Stimulated activated CD4-positive, alpha-beta T cell treated with anti-CD3 and anti-CD28 coated beads, Interleukin-15, amount 100 ng/mL, for 1 hour (primary cell): ENCODE data around the gene KNG1.
A peak's percentile ranks its signal among the peaks of the same experiment; 100 is the strongest.

Experiments used
- DNase-seq, 2 donors: peaks; one replicate each; pipeline ENCODE4 v3.0.0-alpha.2; 2020; ENCODE audit warnings: low read depth in 1 of 2, low spot score in 1 of 2

The KNG1 gene

DNA sequence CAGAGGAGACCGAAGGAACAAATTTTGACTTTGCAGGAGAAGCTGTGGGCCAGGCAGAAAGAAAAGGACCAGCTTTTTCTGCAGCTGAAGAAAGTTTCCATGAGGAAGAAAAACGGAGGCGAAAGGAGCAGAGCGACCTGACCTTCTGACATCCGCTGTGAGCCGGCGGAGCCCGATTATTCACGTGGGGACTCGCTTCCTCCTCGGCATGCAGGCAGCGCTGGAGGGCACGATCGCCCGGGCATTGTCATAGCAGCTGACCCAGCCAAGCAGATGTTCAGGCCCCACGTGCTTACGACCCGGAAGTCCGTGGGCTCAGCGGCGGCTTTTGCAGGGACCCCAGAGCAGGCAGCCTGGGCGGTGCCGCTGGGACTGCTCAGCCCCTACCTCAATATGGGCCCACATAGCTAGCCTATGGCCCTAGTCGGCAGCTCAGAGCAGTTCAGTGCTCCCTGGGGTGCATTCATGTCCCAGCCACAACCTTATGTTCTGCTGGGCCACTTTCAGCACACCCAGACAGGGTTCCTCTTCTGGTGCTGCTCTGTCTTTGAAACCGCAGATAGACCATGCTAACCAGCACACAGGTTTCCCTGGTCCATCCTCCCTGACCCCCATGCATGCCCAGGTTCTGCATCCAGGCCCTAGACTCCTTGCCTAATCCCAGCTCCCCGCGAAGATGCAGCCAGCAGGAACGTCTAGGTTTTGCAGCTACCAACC is 55.7 kb downstream of the KNG1 start:
- peak; percentile 18 to 44 for DNase-seq

DNA sequence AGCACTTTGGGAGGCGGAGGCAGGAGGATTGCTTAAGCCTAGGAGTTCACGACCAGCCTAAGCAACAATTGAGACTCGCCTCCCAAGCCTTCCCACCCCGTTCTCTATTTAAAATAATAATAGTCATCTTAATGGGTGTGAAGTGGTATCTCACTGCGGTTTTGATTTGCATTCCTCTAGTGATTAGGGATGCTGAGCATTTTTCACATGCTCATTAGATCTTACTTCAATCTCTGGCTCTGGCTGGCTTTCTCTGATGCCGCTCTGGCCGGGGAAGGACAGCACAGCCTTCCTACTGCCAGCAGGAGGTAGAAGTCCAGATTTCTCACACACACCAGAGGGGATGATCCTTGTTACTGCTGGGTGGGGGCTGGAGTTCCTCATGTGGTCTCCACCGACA is 58.8 kb downstream of the KNG1 start:
- DNase-seq: no peak

DNA sequence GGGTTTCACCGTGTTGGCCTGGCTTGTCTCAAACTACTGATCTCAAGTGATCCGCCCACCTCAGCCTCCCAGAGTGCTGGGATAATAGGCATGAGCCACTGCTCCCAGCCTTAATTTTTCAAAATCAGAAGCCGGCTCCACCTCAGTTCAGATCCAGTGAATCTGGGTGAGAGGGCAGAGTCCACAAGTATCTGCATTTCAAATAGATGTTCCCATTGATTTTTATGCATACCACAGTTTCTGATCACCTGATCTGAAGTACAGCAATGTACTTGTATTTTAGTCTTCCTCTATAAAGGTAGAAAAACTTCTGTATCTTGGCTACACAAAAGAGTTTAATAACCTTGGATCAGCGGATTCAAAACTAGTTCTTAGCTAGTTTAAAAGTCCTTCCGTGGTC is 62.0 kb downstream of the KNG1 start:
- no peak for DNase-seq

DNA sequence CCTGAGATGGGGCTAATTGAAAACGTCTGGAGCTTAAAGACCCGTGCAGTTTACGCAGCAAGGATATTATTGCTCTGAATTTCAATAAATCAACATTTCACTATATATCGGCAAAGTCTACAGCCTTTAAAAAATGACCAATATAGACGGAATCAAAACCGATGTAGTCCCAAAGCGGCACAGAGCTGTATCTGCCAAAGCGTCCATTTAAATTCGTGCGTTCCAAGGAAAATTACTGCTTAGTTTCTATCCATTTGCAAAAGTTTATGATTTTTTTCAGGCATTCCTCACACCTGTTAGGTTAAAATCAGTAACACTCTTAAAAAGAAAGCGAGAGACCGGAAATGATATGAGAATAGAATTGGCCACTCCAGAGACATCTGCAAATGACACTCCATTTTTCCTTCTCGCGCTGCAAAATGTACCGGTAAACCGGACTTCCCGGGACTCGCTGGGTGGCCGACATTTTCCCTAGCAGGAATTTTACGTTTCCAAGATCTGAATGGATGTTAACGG is 65.4 kb downstream of the KNG1 start:
- no peak for DNase-seq

DNA sequence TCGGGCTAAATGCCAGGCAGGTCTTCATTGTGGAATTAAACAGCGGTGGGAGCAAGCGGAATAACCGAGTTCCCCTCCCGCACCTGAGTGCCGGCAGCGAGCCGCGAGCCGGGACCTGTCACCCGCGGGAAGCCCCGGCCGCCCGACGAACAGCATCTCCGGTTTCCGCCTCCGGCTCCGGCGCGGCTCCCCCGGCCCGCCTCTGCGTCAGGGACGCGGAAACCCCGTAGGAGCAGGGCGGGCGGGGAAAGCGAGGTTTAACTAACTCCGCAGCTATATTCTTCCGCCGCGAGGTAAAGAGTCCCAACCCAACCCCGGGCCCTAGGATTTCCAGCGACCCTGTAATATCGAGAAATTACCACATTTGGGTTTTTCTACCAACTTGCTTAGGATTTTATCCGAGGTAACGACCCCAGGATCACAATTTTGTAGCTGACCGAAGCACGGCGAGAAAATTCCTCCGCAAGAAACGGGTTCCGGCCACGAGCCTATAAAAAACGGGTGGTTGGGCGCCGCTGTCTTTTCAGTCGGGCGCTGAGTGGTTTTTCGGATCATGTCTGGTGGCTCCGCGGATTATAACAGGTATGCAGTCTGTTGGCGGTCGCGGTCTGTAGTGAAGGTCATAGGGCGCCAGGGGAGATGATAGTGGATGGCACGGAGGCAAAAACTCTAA is 66.0 kb downstream of the KNG1 start, which contains the start of gene EIF4A2:
EIF4A2 (plus strand) TSS at position 520 of the 673 bp plus-strand sequence; CDS start at position 554, 34 bp downstream.
- DNase-seq: peak; percentile 82 to 89

DNA sequence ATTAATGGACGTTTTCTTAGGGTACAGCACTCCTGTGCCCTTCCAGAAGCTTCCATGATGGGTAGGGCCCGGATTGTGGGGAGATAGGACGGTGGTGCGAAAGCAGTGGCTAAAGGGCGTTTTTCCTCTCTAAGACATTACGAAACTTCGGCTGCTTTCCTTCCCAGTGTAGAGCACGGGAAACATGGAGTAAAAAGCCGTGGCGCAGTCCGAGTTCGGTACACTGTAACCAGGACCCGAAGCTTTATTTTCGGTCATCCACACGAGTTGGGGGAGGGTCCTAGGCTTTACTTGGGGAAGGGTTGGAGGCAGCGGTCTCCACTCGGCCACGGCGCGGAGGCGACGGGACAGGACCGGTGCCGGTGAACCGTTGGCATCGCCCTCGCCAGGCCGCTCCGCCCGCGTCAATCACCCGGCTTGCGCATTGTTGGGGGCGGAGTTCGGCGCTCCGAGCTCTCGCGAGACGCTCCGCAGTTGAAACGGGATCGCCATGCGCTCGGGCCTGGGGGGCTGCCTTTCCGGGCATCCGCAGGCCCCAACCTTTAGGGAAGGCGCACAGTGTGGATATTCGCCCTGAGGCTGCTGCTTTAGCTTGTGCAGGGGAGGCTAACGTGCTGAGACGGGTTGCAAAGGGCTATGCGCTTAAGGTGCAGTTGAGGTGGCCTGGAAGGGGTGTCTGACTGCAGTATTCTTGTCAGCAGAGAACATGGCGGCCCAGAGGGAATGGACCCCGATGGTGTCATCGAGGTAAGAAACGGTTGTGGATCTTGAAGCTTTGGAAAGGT is 66.8 kb downstream of the KNG1 start:
- peak; percentile 63 to 68 for DNase-seq

DNA sequence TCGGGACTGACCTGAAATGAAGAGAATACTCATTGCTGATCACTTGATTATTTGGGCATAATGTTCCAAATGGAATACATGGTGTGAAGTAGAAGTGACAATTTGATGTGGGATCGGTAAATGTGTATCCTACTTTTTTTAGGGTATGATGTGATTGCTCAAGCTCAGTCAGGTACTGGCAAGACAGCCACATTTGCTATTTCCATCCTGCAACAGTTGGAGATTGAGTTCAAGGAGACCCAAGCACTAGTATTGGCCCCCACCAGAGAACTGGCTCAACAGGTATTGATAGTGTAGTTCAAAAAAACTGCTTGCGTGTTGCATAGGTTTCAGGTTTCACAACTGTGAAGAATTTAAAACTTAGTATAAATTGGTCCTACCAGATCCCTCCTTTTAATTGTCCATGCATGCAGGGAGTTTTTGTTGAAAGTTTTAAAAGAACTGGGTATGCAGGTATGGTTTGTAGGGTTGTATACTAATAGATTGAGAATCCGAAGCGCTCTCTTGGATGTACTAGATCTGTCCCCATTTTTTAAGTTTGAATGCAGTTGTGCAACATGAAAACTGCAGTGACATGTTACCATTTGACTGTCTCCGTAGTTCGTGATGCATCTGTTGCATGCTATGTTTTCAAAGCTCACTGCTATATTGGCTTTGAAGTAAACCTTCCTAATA is 67.8 kb downstream of the KNG1 start:
- DNase-seq: no peak

DNA sequence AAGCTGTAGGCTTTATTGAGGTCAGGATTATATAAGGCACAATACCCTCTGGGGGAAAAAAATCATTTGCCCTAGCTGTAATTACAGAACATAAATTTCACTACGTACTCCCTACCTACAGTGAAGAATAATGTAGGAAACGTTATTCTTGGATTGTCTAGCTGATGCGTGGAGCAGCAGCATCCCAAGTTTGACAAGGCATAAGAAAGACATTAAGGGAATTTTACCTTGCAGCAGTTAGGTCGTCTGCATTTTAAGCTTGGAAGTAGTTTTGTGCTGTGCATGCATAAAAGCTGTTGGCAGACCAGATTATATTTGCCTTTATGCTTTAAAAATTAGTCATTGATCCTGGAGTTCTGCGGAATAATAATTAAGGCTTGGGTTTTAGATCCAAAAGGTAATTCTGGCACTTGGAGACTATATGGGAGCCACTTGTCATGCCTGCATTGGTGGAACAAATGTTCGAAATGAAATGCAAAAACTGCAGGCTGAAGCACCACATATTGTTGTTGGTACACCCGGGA is 68.4 kb downstream of the KNG1 start:
- DNase-seq: no peak

DNA sequence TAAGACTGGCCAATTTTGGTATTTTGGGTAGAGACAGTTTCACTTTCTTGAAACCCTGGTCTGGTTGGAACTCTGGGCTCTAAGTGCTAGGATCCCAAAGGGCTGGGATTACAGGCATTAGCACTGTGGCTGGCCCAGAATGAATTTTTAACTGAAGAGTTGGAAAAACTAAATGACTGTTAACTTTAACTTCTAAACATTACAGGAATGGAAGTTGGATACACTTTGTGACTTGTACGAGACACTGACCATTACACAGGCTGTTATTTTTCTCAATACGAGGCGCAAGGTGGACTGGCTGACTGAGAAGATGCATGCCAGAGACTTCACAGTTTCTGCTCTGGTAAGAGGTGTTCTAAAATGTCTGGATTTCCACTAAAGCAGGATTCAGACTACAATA is 69.8 kb downstream of the KNG1 start:
- no peak for DNase-seq

DNA sequence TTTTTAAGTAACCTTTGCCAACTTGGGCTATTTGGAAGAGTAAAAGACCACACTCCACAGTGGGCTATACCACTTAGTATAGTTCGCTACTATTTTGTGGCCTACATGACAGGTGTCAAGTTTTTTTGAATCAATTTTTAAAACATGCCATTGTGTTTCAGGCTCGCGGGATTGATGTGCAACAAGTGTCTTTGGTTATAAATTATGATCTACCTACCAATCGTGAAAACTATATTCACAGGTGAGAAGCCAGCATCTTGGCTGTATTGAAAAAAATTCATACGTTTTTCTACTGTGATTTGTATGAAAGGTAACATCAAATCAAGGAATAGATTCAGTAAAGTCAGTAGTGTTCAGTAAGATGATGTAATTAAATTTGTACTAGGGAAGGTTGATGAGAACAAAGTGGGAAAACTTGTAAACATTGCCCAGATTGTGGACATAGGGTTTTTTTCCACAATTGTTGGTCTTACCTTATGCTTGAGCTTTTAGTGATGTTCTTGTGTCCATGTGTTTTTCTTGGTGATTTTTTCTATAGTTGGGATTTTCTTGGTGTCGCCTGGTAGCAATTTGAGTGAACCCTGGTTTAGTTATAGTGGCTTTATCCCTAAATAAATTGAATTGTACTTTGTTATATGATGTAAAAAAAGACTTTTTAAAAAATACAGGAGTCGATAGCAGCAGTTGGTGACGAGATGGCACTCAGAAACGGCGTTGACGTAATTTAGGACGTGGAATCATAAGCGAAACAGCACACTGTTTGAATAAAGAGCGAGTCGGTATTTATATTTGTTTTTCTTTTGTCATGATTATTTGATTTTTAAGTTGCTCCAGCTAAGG is 70.7 kb downstream of the KNG1 start:
- no peak for DNase-seq

DNA sequence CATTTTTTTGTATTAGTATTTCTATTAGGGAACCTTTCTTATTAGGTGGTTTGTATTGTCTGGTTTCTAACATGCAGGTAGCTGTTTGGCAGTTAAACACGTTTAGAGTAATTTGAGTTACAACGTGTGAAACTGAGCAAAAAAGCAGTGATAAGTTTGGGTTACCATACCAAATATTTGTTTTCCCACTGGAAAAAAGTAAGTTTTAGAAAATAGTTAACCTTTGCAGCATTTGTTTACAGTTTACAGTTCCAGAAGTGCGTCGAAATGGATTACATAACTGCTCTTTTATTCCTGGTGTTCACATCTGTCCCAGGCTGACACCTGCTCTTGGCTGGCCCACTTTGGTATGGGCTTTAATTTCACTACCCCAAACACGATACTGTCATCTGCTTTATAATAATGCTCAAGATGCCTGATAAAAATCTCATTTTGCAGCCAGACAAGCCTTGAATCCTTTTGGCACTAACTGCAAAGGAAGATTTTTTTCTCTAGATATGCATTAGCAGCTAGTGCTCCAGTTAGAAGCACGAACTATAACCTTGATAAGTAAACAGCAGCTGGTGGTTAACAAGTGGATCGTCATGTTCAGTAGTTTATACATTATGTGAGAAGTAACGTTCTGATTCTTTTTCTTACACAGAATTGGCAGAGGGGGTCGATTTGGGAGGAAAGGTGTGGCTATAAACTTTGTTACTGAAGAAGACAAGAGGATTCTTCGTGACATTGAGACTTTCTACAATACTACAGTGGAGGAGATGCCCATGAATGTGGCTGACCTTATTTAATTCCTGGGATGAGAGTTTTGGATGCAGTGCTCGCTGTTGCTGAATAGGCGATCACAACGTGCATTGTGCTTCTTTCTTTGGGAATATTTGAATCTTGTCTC is 71.6 kb downstream of the KNG1 start:
- no peak for DNase-seq

DNA sequence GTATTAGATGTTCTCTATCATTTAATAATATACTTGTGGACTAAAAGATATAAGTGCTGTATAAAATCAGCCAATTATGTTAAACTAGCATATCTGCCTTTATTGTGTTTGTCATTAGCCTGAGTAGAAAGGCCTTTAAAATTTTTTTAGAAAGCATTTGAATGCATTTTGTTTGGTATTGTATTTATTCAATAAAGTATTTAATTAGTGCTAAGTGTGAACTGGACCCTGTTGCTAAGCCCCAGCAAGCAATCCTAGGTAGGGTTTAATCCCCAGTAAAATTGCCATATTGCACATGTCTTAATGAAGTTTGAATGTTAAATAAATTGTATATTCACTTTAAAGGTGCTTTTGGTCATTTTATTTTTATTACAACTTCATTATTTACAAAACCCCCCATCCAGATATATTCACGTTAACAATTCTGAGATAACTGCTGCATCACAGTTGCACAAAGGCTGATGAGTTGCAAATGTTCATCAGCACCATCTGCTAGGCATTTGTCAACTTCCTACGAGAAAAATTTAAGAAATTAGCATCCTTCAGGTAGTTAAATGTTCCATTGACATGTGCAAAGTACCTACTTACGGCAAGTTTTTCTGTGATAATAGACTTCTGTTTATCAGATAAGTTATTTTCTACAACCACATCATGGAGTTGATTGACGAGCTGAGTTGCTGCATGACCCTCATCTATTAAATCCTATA is 72.5 kb downstream of the KNG1 start:
- no peak for DNase-seq

DNA sequence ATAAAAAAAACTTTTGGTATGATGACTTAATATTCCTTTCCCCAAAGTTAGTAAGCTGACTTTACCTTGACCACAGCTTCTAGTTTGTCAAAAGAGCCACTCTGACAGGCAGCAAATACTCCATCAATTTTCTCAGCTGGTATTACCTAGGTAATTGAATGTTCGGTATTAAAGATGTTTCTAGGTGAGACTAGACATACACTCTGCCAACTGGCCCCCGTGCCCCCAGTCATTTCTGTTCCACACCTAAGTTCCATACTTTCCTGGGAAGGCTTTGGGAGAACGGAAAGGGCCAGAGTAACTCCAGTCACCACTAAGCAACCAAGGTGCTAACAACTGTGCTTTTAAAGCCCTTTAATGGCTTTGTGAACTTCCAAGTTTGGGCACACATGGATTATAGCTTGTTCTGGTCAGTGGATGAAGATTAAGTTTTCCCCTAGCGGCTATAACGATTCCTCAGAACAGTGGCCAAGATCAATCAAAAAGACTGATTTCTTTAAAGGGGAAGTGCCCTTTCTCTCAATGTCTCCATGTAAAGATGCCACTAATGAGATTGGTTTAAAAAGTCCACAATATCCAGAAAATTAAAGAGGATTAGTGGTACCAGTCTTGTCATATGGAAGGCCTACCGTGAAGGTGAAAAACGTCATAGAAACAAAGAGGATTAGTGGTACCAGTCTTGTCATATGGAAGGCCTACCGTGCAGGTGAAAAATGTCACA is 73.3 kb downstream of the KNG1 start:
- peak in 1 of 2 donors; percentile 12 for DNase-seq
